ENCODE results near the gene KRT73.

DNA sequence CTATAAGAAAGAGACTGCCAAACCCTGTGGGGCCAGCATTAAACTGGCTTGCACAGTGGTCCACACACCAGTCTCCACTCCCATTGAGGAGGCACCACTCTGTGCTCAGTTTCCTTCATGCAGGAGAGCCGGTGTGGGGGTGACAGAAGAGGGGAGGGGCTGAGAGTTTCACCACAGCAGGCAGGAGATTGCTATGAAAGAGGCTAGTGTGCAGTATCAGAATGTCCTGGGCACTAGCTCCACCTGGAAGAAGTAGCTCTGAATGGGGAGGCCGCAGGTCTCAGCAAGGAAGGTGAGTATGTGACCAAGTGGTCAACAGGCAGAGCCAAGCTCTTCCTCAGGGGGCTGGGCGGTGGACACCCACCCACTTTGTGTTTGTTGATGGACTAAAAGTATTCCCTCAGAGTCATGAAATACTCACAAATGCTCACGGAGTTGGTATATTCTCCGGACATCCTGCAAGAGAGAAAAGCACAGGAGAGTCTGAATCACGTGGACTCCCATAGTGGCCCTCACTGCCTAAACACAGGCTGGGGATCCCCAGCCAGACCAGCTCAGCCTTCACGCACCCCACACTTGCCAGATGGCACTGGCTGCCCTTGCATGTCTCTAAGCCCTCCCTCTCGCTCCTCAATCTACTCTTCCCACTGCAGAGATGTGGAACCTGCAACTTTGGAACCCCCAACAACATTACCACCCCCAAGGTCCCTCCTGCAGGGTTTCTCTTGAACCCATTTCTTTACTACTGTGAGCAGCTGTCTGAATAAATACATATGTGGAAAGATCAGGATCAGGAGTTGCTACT is 9.3 kb downstream of the KRT73 start:
- no peak for TF ChIP-seq POLR2AphosphoS5 (IDR thresholded peaks at IDR 0.05; ENCODE audit: low read depth, low read length)
- no peak for TF ChIP-seq POLR2A (IDR thresholded peaks at IDR 0.05; ENCODE audit: low read depth, low read length)
- no peak for TF ChIP-seq TAF1 (IDR thresholded peaks at IDR 0.05; ENCODE audit: borderline replicate concordance, low read depth, low read length)
